Immature natural killer cell (primary cell): ENCODE data around the gene SVBP. TPM values are rescaled to one million over a fixed set of nuclear protein-coding genes. Genes with fewer than 3 reads are reported as not detected.
"Not testable (repeated sequence)": the region's sequence is repeated elsewhere in the genome, so short reads cannot be mapped to it uniquely, and the experiment has no call there.

Experiments
- DNase-seq, 3 donors: peaks; one replicate each; pipeline ENCODE4 v3.0.0; 2022; ENCODE audit warnings: mixed read lengths in 1 of 3
- H3K27ac Mint-ChIP-seq, 6 donors: one replicate each; pipeline ENCODE4 v1.8.0; 2020; ENCODE audit warnings: mixed read lengths in 6 of 6, mild to moderate bottlenecking in 5 of 6, inconsistent platforms in 4 of 6, moderate library complexity in 3 of 6
- H3K27me3 Mint-ChIP-seq, 3 donors: one replicate each; pipeline ENCODE4 v1.8.0; 2020 to 2021; ENCODE audit warnings: low read depth in 3 of 3, mild to moderate bottlenecking in 3 of 3, mixed read lengths in 3 of 3, moderate library complexity in 3 of 3, inconsistent platforms in 1 of 3
- H3K36me3 Mint-ChIP-seq, 3 donors: one replicate each; pipeline ENCODE4 v1.8.0; 2020; ENCODE audit warnings: mixed read lengths in 3 of 3, inconsistent platforms in 2 of 3, mild to moderate bottlenecking in 2 of 3
- H3K4me1 Mint-ChIP-seq, 2 donors: one replicate each; pipeline ENCODE4 v1.8.0; 2020; ENCODE audit warnings: inconsistent platforms in 2 of 2, mild to moderate bottlenecking in 2 of 2, mixed read lengths in 2 of 2, moderate library complexity in 1 of 2
- H3K4me3 Mint-ChIP-seq, 5 donors: one replicate each; pipeline ENCODE4 v1.8.0; 2020; ENCODE audit warnings: mild to moderate bottlenecking in 5 of 5, mixed read lengths in 5 of 5, inconsistent platforms in 3 of 5, moderate library complexity in 3 of 5
- H3K9me3 Mint-ChIP-seq, 6 donors: one replicate each; pipeline ENCODE4 v1.8.0; 2020; ENCODE audit warnings: mild to moderate bottlenecking in 6 of 6, mixed read lengths in 6 of 6, inconsistent platforms in 4 of 6, moderate library complexity in 3 of 6
- polyA plus RNA-seq, 3 donors: library from polyadenylated mRNA; unstranded; fragments of 300-500 nt; fragmentation: Illumina TruSeq; gene quantifications; one replicate each; pipeline ENCODE4 v1.2.3, GENCODE V29; 2021

SVBP gene, protein sequence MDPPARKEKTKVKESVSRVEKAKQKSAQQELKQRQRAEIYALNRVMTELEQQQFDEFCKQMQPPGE
- 10 to 100 TPM; 29.3 to 45.0 (median 36.8) TPM for polyA plus RNA-seq

DNA sequence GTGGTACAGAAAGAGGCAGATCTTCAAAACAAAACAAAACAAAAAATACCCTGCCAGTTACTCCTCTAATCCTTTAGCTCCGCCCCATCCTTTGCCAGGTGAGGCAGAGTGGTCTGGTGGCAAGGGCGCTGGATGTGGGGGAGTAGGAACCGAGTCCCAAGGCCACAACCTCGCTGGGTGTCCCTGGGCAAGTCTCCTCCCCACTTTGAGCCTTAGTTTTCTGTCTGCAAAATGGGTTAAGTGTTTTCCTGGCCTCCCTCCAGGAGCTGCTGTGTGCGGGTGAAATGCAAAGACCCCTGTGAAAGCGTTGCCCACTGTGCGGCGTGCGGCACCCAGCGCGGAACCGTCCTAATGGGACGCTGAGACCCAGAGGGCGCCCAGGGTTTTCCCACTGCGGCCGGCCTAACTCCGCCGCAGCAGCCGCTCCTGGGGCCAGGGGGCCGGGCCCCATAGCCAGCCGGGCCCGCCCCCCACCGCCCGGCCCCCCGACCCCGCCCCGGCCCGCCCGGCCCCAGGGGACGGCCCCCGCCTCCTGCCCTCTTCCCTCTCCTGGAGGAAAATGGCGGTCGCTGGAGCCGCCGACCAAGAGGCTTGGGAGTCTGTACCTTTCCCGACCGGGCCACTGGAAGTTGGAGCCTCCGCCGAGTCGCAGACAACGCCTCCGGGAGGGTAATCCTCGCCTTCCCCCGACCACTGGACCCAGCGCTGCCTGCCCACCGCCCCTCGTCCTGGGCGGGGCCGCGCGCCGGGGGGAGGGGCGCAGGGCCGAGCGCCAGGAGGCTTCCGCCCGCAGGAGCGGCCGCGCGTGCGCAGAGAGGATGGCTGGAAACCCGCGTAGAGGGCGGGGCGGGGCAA, at the start of gene SVBP, which contains the start of gene ERMAP:
SVBP (minus strand) TSS at position 813 of the 855 bp plus-strand sequence. CDS start 853 bp downstream, outside the sequence.
ERMAP (plus strand) TSS at position 538 of the 855 bp plus-strand sequence. CDS start 13,327 bp downstream, outside the sequence.
- no peaks in the 10 kb centered on the region for H3K36me3 Mint-ChIP-seq
- H3K4me1 Mint-ChIP-seq = peaks cover 19 to 24% of the 10 kb centered on the region in 2 donors
- H3K4me3 Mint-ChIP-seq = peak within 1 kb of the TSS; percentile 82 to 91 (median 87)
- peaks cover 2 to 9% (median 9%) of the 10 kb centered on the region in 3 donors for H3K27me3 Mint-ChIP-seq
- DNase-seq = peak; percentile 94 to 96 (median 95)
- H3K9me3 Mint-ChIP-seq = no peaks in the 10 kb centered on the region
- H3K27ac Mint-ChIP-seq = peak within 1 kb of the TSS; percentile 63 to 95 (median 92)

DNA sequence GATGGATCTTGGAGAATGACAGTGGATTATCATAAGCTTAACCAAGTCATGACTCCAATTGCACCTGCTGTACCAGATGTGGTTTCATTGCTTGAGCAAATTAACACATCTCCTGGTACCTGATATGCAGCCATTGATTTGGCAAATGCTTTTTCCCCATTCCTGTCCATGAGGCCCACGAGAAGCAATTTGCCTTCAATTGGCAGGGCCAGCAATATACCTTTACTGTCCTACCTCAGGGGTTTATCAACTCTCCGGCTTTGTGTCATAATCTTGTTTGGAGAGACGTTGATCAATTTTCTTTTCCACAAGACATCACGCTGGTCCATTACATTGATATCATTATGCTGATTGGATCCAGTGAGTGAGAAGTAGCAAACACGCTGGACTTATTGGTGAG, 49.4 kb upstream of the SVBP start:
- Mint-ChIP-seq H3K36me3 (no peaks in the 10 kb centered on the region), H3K27me3 (peaks cover 5 to 18% (median 10%) of the 10 kb centered on the region in 3 donors), H3K4me3 (no peak overlapping the region), H3K9me3 (peaks cover 0 to 10% (median 3%) of the 10 kb centered on the region in 6 donors), H3K4me1 (no peaks in the 10 kb centered on the region), H3K27ac (no peak overlapping the region)
- no peak for DNase-seq

- no peak for DNase-seq
- no peak overlapping the region for H3K27ac Mint-ChIP-seq
- no peak overlapping the region for H3K4me3 Mint-ChIP-seq
- H3K9me3 Mint-ChIP-seq = peaks cover 1 to 23% (median 12%) of the 10 kb centered on the region in 6 donors
- H3K27me3 Mint-ChIP-seq = peaks cover 12 to 28% (median 22%) of the 10 kb centered on the region in 3 donors
- peaks cover 8 to 13% (median 9%) of the 10 kb centered on the region in 3 donors for H3K36me3 Mint-ChIP-seq
- H3K4me1 Mint-ChIP-seq = no peaks in the 10 kb centered on the region
These were observed 43.8 kb upstream of the SVBP start for GRCh38 chr1:42861014-42861399.

DNA sequence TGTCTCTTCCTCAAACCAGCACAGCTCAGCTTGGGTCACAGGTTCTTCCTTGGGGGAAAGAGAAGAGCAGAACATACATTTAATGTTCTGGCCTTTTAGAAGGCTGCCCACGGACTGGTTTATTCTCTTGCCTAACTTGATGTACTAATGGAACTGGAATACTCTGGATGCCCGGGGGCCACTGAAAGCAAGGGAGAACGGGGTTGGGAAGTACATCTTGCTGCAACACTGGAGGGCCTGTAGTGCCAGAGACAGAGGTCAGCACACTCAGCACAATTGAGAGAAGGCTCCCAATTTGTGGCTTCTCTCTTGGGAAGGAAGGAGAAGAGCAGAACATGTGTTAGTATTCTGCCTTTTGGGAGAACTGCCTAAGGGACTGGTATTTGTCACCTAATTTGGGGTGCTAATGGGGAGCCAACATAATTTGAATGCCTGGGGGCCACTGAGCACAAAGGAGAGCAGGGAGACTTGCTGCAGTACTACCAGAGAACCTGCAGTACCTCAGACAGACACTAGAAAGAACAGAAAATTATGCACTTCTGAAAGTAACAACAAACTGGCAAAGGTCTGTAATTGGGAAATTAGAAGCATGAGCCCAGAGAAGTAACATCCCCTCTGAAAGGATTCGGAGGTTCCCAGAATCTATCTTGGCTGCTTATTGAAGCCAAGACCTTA, 43.3 kb upstream of the SVBP start:
- no peak for DNase-seq
- Mint-ChIP-seq H3K4me1 (no peaks in the 10 kb centered on the region), H3K27ac (no peak overlapping the region), H3K4me3 (no peak overlapping the region), H3K9me3 (peaks cover 1 to 23% (median 12%) of the 10 kb centered on the region in 6 donors), H3K36me3 (peaks cover 9 to 13% (median 11%) of the 10 kb centered on the region in 3 donors), H3K27me3 (peaks cover 10 to 28% (median 23%) of the 10 kb centered on the region in 3 donors)

- peaks cover 1 to 23% (median 12%) of the 10 kb centered on the region in 6 donors for H3K9me3 Mint-ChIP-seq
- not testable (repeated sequence) for H3K4me3 Mint-ChIP-seq, H3K27ac Mint-ChIP-seq, H3K4me1 Mint-ChIP-seq, DNase-seq
- H3K36me3 Mint-ChIP-seq = peaks cover 9 to 13% (median 11%) of the 10 kb centered on the region in 3 donors
- H3K27me3 Mint-ChIP-seq = peaks cover 10 to 28% (median 18%) of the 10 kb centered on the region in 3 donors
These were observed 42.2 kb upstream of the SVBP start for GRCh38 chr1:42859366-42859765.

- not testable (repeated sequence) for H3K4me3 Mint-ChIP-seq, H3K4me1 Mint-ChIP-seq, DNase-seq, H3K27ac Mint-ChIP-seq
- H3K36me3 Mint-ChIP-seq = peaks cover 9 to 18% (median 13%) of the 10 kb centered on the region in 3 donors
- peaks cover 10 to 20% (median 13%) of the 10 kb centered on the region in 3 donors for H3K27me3 Mint-ChIP-seq
- H3K9me3 Mint-ChIP-seq = peaks cover 0 to 13% (median 9%) of the 10 kb centered on the region in 6 donors
These were observed 39.4 kb upstream of the SVBP start for GRCh38 chr1:42856554-42856953.

DNA sequence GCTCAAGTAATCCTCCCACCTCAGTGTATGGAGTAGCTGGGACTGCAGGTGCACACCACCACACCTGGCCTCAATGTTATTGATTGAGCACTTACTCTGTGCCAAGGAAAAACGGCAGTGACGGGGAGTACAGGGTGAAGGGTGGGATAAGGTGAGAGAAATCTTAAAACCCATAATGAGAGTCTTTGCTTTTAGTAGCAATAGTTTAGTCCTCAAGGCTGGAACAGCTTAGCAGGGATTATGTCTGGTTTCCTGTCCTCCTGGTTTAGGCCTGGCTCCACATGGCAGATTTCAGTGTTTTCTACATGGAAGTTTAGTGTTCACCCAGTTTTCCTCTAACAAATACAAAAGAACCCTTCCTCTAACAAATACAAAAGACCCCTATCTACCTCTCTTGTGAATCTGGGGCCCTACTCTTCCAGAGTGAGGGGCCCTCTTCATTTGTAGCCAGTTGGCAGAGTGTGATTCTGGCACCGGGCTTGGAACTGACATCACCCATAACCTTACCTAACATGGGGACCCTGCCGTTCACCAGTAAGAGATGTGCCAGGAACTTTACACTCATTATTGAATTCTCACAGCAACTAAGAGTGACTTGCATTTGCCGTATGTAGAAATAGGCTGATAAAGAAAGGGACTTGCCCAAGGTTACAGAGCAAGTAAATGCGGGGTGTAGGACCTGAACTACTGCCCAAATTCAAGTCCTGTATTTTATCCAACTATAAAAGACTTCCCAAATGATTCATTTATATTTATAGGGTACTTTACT, 36.1 kb upstream of the SVBP start:
- Mint-ChIP-seq H3K4me3 (no peak overlapping the region), H3K36me3 (peaks cover 7 to 22% (median 22%) of the 10 kb centered on the region in 3 donors), H3K27ac (peak overlapping the region in 2 of 6 donors; percentile 12 to 21), H3K27me3 (peaks cover under 1 to 5% (median 2%) of the 10 kb centered on the region in 3 donors), H3K9me3 (no peaks in the 10 kb centered on the region), H3K4me1 (peaks cover 6 to 10% of the 10 kb centered on the region in 2 donors)
- DNase-seq = no peak

- H3K36me3 Mint-ChIP-seq = peaks cover 7 to 22% (median 15%) of the 10 kb centered on the region in 3 donors
- H3K27ac Mint-ChIP-seq = peak overlapping the region in 5 of 6 donors; percentile 5 to 39 (median 17)
- DNase-seq = no peak
- peaks cover 0 to 2% (median 0%) of the 10 kb centered on the region in 3 donors for H3K27me3 Mint-ChIP-seq
- H3K4me3 Mint-ChIP-seq = no peak overlapping the region
- peaks cover 10 to 17% of the 10 kb centered on the region in 2 donors for H3K4me1 Mint-ChIP-seq
- H3K9me3 Mint-ChIP-seq = no peaks in the 10 kb centered on the region
These were observed 35.4 kb upstream of the SVBP start for GRCh38 chr1:42852608-42852980.

- H3K36me3 Mint-ChIP-seq = peaks cover 7 to 19% (median 10%) of the 10 kb centered on the region in 3 donors
- DNase-seq = no peak
- no peaks in the 10 kb centered on the region for H3K9me3 Mint-ChIP-seq
- H3K27ac Mint-ChIP-seq = peak overlapping the region in 4 of 6 donors; percentile 5 to 39 (median 20)
- H3K4me1 Mint-ChIP-seq = peaks cover 15 to 22% of the 10 kb centered on the region in 2 donors
- peaks cover 0 to 2% (median 0%) of the 10 kb centered on the region in 3 donors for H3K27me3 Mint-ChIP-seq
- H3K4me3 Mint-ChIP-seq = no peak overlapping the region
These were observed 34.9 kb upstream of the SVBP start for GRCh38 chr1:42851960-42852607.

GRCh38 chr1:42851420-42851819, 34.2 kb upstream of the SVBP start:
- DNase-seq = no peak
- no peak overlapping the region for H3K4me3 Mint-ChIP-seq
- H3K9me3 Mint-ChIP-seq = no peaks in the 10 kb centered on the region
- H3K27me3 Mint-ChIP-seq = peaks cover 0 to 3% (median 2%) of the 10 kb centered on the region in 3 donors
- H3K4me1 Mint-ChIP-seq = peaks cover 19 to 28% of the 10 kb centered on the region in 2 donors
- peaks cover 7 to 19% (median 10%) of the 10 kb centered on the region in 3 donors for H3K36me3 Mint-ChIP-seq
- H3K27ac Mint-ChIP-seq = no peak overlapping the region

DNA sequence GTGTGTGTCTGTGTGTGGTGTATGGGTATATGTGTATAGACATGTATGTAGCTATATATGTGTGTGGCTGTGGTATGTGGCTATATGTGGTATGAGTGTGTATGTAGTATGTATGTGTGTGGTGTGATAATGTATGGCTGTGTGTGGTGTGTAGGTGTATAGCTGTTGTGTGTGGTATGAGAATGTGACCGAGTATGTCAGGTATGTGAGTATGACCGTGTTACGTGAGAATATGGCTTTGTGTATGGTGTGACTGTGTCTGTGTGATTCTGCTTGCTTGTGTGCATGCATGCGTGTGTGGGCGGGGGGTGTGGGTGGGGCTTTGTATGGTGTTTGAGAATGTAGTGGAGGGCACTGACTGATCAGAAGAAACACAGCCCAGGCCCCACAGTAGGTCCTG, 32.7 kb upstream of the SVBP start:
- peak overlapping the region in 1 of 6 donors; percentile 60 for H3K27ac Mint-ChIP-seq
- no peak overlapping the region for H3K4me3 Mint-ChIP-seq
- peaks cover 0 to 3% (median 0%) of the 10 kb centered on the region in 3 donors for H3K27me3 Mint-ChIP-seq

GRCh38 chr1:42848823-42849537, 31.8 kb upstream of the SVBP start:
- H3K27ac Mint-ChIP-seq = peak overlapping the region in 3 of 6 donors; percentile 4 to 48 (median 11)
- DNase-seq = no peak
- H3K9me3 Mint-ChIP-seq = no peaks in the 10 kb centered on the region
- peaks cover 0 to 3% (median 0%) of the 10 kb centered on the region in 3 donors for H3K27me3 Mint-ChIP-seq
- peaks cover 26 to 35% of the 10 kb centered on the region in 2 donors for H3K4me1 Mint-ChIP-seq
- H3K4me3 Mint-ChIP-seq = peak overlapping the region in 1 of 5 donors; percentile 31
- H3K36me3 Mint-ChIP-seq = peaks cover 7 to 16% (median 10%) of the 10 kb centered on the region in 3 donors

More for the DNA sequence above, 32.7 kb upstream of the SVBP start:
- Mint-ChIP-seq H3K36me3 (peaks cover 7 to 16% (median 10%) of the 10 kb centered on the region in 3 donors), H3K4me1 (peaks cover 26 to 35% of the 10 kb centered on the region in 2 donors), H3K9me3 (no peaks in the 10 kb centered on the region)
- DNase-seq = no peak
